KMS-11 (cell line): ENCODE results near the gene EDIL3.
"Not testable (repeated sequence)": the region's sequence is repeated elsewhere in the genome, so short reads cannot be mapped to it uniquely, and the experiment has no call there.

Experiments used
- H2AFZ ChIP-seq: fragments of 200-600 bp; sonication (generic); 2 replicates; pipeline ENCODE4 v1.6.1; 2016; ENCODE audit warnings: antibody characterized with exemption, mixed run types, low read depth
- H3K27ac ChIP-seq: fragments of 200-600 bp; sonication (generic); 2 replicates; pipeline ENCODE4 v1.6.1; 2016; ENCODE audit warnings: mild to moderate bottlenecking, mixed run types
- H3K27me3 ChIP-seq: fragments of 200-600 bp; sonication (generic); 2 replicates; pipeline ENCODE4 v1.6.1; 2017; ENCODE audit warnings: mild to moderate bottlenecking, low read depth, mixed run types, moderate library complexity; ENCODE audit not compliant: insufficient read depth
- H3K36me3 ChIP-seq: fragments of 200-600 bp; sonication (generic); 2 replicates; pipeline ENCODE4 v1.6.1; 2017; ENCODE audit warnings: mild to moderate bottlenecking, mixed run types; ENCODE audit not compliant: insufficient read depth
- H3K4me1 ChIP-seq: fragments of 200-600 bp; sonication (generic); 2 replicates; pipeline ENCODE4 v1.6.1; 2016; ENCODE audit warnings: mild to moderate bottlenecking, low read depth, mixed run types; ENCODE audit not compliant: poor library complexity, severe bottlenecking
- H3K4me2 ChIP-seq: fragments of 200-600 bp; sonication (generic); 2 replicates; pipeline ENCODE4 v1.7.0; 2016; ENCODE audit warnings: mild to moderate bottlenecking, mixed run types
- H3K4me3 ChIP-seq: fragments of 200-600 bp; sonication (generic); IDR thresholded peaks from 2 replicates; pipeline ENCODE4 v1.6.1; 2017; ENCODE audit warnings: low read depth, low read length, mixed read lengths; ENCODE audit not compliant: insufficient read depth
- H3K79me2 ChIP-seq: fragments of 200-600 bp; sonication (generic); 2 replicates; pipeline ENCODE4 v1.6.1; 2016; ENCODE audit warnings: low read depth, mixed run types; ENCODE audit not compliant: insufficient read depth
- H3K9ac ChIP-seq: fragments of 200-600 bp; sonication (generic); 2 replicates; pipeline ENCODE4 v1.6.1; 2016; ENCODE audit warnings: mild to moderate bottlenecking, mixed run types
- H4K20me1 ChIP-seq: fragments of 200-600 bp; sonication (generic); 2 replicates; pipeline ENCODE4 v1.6.1; 2016; ENCODE audit warnings: mild to moderate bottlenecking, mixed run types; ENCODE audit not compliant: insufficient read depth
- TF ChIP-seq, protein P1 (sequence below): fragments of 200-600 bp; sonication (generic); conservative IDR thresholded peaks from 2 replicates; pipeline ENCODE4 v1.6.1; 2017; ENCODE audit warnings: low read depth, mild to moderate bottlenecking, antibody characterized with exemption, low read length, moderate library complexity, mixed read lengths

EDIL3 gene

DNA sequence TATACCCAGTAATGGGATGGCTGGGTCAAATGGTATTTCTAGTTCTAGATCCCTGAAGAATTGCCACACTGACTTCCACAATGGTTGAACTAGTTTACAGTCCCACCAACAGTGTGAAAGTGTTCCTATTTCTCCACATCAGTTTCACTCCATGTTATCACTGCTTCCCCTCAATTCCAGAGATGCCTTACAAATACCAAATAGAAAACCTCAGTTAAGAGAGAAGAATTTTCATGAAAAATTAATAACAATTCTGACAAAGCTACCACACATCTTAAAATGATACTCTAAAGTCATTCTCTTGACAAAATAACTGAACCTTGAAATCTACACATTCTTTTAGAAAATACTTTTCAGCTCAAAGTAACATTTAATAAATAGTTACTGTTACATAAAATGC lies 74.8 kb downstream of the EDIL3 start:
- H3K27me3 ChIP-seq, H4K20me1 ChIP-seq, H3K36me3 ChIP-seq, H2AFZ ChIP-seq, H3K27ac ChIP-seq, H3K4me3 ChIP-seq, H3K4me1 ChIP-seq, H3K9ac ChIP-seq, H3K4me2 ChIP-seq, H3K79me2 ChIP-seq: not testable (repeated sequence)

DNA sequence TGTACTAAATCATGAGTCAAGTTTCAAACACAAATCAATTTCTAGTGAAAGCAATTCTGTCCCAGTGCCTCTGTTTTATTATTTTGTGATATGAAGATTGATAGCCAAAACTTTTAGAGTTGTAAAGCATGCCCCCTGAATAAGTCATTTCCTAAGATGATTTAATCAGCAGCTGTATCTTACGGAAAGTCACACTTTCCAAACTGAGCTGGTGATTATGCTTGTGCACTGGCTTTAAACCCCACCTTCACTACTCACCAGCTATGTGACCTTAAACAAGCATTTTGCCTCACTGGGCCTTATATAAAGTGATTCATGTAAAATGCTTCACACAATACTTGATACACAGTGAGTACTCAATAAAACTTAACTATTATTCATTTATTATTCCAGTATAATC lies 78.1 kb downstream of the EDIL3 start:
- no peaks in the 10 kb centered on the region for H4K20me1 ChIP-seq
- no peak overlapping the region for H3K4me3 ChIP-seq
- no peaks in the 10 kb centered on the region for H3K4me1 ChIP-seq
- H3K9ac ChIP-seq, result no peak overlapping the region
- no peak overlapping the region for H3K27ac ChIP-seq
- H3K79me2 ChIP-seq, result no peaks in the 10 kb centered on the region
- H3K27me3 ChIP-seq, result no peaks in the 10 kb centered on the region
- H2AFZ ChIP-seq, result no peak overlapping the region
- H3K4me2 ChIP-seq, result no peak overlapping the region
- TF ChIP-seq, protein P1, sequence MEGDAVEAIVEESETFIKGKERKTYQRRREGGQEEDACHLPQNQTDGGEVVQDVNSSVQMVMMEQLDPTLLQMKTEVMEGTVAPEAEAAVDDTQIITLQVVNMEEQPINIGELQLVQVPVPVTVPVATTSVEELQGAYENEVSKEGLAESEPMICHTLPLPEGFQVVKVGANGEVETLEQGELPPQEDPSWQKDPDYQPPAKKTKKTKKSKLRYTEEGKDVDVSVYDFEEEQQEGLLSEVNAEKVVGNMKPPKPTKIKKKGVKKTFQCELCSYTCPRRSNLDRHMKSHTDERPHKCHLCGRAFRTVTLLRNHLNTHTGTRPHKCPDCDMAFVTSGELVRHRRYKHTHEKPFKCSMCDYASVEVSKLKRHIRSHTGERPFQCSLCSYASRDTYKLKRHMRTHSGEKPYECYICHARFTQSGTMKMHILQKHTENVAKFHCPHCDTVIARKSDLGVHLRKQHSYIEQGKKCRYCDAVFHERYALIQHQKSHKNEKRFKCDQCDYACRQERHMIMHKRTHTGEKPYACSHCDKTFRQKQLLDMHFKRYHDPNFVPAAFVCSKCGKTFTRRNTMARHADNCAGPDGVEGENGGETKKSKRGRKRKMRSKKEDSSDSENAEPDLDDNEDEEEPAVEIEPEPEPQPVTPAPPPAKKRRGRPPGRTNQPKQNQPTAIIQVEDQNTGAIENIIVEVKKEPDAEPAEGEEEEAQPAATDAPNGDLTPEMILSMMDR, result no peak
- H3K36me3 ChIP-seq, result no peaks in the 10 kb centered on the region

DNA sequence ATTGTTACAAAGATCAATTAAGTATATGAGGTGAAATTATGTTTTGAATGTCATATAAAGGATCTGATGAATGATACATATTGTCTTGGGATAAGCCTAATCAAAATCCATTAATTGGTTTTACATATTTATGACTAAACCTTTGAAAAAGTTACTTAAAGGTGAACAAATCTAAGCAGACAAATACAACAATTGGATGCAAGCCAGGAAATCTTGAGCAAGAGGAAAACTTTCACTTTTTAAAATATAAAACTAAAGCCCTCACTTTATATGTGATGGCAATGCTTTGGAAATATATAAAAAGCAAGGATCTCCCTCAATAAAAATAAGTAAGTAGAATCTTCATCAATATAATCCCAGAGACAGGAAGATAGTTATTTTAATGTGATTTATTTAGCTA lies 80.1 kb downstream of the EDIL3 start:
- Histone ChIP-seq H3K27ac (no peak overlapping the region), H4K20me1 (no peaks in the 10 kb centered on the region), H2AFZ (no peak overlapping the region), H3K79me2 (no peaks in the 10 kb centered on the region), H3K36me3 (no peaks in the 10 kb centered on the region), H3K27me3 (no peaks in the 10 kb centered on the region), H3K4me3 (no peak overlapping the region), H3K4me1 (no peaks in the 10 kb centered on the region), H3K4me2 (no peak overlapping the region), H3K9ac (no peak overlapping the region)
- TF ChIP-seq, protein P1, result no peak

DNA sequence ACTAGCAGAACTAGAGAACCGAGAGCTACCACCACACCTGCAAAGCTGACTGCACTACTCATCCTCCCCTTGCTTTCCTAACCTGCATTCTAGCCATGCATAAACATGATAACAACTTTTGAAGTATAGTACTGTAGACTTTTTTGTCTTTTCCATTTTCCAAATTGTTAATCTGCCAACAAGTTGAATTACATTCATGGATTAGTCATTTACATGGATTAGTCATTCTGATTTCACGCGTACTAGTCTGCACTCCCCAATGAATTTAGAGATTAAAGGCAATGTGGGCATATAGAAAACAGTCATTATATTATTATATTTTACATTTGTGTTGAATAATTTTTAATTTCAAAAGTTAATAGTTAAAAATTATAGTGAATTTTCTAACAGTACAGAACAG lies 81.4 kb downstream of the EDIL3 start:
- Histone ChIP-seq H2AFZ (no peak overlapping the region), H3K4me2 (no peak overlapping the region), H3K9ac (no peak overlapping the region), H3K79me2 (no peaks in the 10 kb centered on the region), H3K36me3 (no peaks in the 10 kb centered on the region), H3K27ac (no peak overlapping the region), H4K20me1 (no peaks in the 10 kb centered on the region), H3K27me3 (no peaks in the 10 kb centered on the region), H3K4me3 (no peak overlapping the region), H3K4me1 (no peaks in the 10 kb centered on the region)
- TF ChIP-seq, protein P1, result no peak

DNA sequence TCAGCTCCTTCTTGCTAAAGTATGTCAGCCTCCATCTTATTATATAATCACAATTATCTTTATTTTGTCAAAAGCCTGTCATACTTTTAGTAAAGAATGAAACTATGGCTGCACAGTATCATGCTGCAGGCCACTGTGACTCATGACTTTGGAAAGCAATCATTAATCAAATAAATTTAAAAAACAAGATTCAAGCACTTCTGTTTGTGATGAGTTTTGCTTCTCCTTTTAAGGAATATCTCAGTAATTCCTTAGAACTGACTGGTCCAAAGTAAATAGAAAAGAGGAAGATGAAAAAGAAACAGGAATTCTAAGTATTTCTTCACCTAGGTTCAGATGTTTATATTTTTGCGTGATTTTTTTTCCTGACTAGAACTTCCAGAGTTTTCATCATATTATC lies 83.1 kb downstream of the EDIL3 start:
- Histone ChIP-seq H3K9ac (no peak overlapping the region), H2AFZ (no peak overlapping the region), H4K20me1 (no peaks in the 10 kb centered on the region), H3K27ac (no peak overlapping the region), H3K27me3 (no peaks in the 10 kb centered on the region), H3K4me1 (no peaks in the 10 kb centered on the region), H3K79me2 (no peaks in the 10 kb centered on the region), H3K4me3 (no peak overlapping the region), H3K36me3 (no peaks in the 10 kb centered on the region), H3K4me2 (no peak overlapping the region)
- TF ChIP-seq, protein P1, result no peak
